NCI-H2107 (cell line): ENCODE results near the gene TNIK.

Source experiments
- DNase-seq: peaks from one replicate; lab custom pipeline; 2025; lab: John Stamatoyannopoulos, UW

The TNIK gene

DNA sequence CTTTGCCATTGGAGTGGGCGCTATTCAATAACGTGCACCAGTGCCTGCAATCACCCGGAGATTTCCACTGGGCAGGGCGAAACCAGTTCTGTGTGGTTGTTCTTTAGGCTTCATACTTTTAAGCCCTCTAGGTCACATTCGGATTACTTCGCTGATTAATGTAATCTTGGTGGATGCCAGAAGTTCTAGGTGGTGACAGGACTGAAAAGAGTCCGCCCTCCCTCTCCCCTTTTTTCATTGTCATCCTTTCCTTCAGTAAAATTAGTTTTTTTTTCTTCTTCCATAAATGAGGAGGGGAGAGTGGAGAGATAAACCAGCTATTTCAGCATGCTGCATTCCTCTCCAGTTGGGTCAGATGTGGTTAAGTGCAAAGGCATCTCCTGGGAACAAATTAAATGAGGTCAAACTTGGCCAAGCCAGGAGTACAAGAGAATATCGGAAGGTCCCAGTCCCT, 431.4 kb downstream of the TNIK start:
- DNase-seq, result no peak

DNA sequence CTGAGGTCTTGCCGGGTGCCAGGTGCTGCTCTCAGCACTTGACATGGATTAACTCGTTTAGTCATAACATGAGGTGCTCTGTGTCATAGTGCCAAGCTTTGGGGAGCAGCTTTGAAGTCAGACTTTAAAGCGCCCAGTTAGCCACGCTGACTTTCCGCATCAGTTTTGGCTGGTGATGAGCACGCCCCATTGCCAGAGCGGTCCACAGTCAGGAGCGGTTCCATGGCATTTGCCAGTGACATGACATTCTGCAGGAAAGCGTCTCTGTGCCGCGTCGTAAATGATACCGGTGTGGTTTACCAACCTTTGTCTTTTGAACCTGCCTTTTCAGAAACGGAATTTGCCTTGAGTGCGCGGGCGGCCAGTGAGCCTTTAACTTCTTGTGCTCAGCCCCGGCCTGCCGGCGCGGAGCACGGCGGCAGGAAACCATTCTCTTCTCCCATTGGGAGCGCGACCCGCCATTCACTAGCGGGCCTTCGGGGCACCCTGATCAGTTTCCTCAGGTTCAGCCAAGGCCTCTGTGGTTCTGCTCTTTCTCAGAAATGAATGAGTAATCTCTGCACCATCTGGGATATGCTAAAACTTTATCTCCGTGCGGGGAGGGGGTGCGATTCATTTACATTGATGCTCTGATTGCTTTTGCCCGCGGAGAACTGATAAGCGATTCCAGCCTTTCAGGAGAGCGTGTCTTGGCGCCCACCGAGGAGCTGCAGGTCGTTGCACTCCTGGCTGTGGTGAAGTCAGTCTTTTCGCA, 432.0 kb downstream of the TNIK start:
- DNase-seq, result peak; percentile 79

DNA sequence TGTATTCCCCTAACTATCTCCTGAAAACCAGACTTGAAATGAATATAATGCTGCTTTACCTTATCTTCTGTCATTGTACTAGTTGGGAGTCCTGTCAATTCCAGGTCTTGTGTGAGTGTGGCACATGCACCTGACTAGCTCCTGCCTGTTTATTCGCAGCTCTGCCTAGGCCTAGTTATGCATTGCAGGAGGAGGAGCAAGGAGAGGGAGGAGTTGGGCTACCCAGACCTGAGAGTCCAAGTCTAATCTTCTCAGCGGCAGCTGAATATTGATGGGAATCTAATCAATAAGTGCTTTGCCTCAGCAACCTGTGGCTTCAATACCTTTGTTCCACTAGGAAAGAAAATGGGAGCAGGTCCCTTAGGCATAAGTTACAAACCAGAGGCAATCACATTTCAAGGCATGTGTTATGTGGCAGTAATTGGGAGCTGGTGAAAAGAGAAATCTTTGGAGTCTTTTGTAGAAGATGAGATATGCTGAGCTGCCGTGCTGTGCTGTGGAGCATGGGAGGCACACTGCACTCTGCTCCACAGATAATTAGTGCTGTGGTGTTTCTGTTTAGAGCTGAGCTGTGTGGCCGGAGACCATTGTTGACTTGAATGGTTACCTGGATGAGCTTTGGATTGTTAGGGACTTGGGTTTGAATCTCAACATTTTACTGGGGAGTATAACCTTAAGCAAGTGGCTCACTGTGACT, 433.5 kb downstream of the TNIK start, which contains the start of gene SLC2A2:
TSS of gene SLC2A2 (minus strand) at position 124 of the 697 bp plus-strand sequence. CDS start at position 74, 50 bp downstream.
- DNase-seq, result no peak

DNA sequence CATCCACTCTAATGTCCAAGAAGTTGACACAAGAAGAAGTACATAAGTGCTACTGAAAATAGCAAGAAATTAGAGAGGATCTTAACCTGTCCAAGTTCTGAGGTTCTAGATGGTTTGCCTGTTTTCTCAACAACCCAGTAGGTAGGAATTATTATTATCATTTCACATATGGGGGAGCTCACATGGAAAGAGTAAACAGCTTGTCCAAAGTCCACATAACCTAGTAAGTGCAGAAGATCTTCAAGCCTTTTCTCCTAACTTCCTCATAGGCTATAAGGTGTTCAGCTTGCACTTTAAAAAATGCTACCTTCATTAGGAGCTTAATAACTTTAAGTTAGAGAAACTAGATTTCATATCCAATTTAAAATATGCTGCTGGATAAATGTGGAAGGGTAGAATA, 436.6 kb downstream of the TNIK start:
- DNase-seq, result no peak

- DNase-seq, result no peak
Observed at GRCh38 chr3:171021377-171021776, 438.8 kb downstream of the TNIK start.

- DNase-seq, result peak; percentile 18
Observed at GRCh38 chr3:171018156-171018935, 441.9 kb downstream of the TNIK start.

DNA sequence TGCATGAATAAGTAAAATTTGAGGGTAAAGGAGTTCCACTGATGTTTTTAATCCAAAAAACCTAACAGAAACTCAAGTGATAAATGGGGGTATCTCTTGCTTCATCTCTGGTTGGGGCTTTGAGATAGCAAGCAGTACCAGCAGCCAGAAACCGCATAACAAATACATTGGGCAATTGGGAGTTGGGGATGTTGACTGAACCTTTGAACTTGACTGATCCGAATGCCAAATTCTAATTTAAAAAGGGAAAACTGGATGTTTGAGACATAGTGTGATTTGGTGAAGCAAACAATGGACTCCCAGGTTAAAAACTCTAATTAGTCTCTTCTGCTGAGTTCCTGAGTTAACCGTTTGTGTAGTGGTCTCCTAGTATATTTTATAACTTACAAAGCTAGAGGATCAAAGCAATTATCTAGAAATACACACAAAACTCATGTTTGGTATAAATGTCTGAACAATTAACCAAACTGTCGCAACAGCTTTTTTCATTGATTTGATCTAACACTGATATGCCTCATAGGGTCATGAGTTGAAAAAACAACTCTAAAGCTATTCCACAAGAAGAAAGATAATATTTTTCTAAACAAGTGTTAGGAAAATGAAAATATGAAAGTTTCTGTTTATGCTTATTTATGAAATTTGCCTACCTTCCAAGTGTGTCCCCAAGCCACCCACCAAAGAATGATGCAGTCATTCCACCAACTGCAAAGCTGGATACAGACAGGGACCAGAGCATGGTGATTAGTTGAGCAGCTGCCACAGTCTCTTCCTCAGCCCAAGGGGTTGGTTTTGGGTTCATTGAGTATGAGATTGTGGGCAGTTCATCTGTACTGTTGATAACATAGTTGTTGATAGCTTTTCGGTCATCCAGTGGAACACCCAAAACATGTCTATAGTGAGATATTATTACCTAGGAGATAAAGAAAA, 446.1 kb downstream of the TNIK start:
- no peak for DNase-seq

GRCh38 chr3:171011873-171012336, 448.3 kb downstream of the TNIK start:
- DNase-seq, result no peak
